Stimulated activated CD4-positive, alpha-beta T cell treated with anti-CD3 and anti-CD28 coated beads, Interleukin-2, amount 100 ng/mL, for 48 hours (primary cell): ENCODE measurements around the gene ANKFY1.
"Not testable (repeated sequence)": the region's sequence is repeated elsewhere in the genome, so short reads cannot be mapped to it uniquely, and the experiment has no call there.

Experiments
- DNase-seq, 2 donors: peaks; one replicate each; pipeline ENCODE4 v3.0.0-alpha.2; 2020

The ANKFY1 gene

DNA sequence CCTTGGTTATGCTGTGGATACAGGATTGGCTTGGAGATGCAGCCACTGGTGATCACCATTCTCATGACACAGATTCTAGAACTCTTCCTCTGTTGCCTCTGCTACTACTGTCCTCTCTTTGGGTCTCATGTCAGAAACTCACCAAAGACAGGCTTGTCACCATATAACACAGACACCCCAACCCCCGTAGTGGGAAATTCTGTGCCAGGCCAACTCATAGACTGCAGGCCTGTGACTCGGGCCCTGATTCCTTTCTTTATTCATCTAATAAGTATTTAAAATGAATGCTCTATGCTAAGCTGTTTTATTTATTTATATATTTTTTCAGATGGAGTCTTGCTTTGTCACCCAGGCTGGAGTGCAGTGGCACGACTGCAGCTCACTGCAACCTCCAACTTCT lies 111.3 kb downstream of the ANKFY1 start:
- DNase-seq: no peak

DNA sequence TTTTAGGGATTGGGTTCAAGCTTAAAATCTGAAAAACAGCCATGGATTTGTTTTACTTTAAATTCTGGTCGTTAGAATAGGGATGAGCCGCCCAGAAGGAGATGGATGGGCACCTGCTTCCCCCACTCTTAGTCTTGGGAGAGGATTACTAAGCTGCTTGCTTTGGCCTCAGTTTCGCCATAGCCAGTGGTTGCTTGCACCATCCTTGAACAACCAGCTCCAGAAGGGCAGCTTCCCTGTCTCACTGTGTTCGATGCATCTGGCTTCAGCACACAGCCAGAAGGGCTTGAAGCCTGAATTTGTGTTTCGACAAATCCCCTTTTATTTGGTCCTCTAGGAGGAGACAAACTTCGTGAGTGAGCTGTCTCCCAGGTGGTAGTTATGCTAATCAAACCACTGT lies 113.7 kb downstream of the ANKFY1 start:
- no peak for DNase-seq

DNA sequence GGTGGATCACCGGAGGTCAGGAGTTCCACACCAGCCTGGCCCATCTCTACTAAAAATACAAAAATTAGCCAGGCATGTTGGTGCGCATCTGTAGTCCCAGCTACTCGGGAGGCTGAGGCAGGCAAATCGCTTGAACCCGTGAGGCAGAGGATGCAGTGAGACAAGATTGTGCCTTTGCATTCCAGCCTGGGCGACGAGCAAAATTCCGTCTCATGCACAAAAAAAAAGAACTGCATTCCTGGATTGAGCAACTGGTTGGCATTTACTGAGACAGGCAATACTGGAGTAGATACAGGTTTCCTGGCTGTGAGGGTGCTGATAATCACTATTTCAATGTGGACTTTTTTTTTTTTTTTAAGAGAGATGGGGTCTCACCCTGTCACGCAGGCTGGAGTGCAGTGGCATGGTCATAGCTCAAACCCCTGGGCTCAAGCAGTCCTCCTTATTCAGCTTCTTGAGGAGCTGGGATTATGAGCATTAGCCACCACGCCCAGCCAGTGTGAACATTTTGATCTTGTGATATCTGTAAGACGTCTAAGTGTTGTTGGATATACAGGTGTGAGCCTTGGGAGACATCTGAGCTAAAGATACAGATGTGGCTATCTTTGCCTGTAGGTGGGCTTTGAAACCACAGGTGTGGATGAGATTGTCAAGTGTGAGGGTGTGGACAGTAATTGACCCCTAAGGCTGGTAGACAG lies 115.0 kb downstream of the ANKFY1 start:
- no peak for DNase-seq

GRCh38 chr17:4147751-4148310 lies 115.9 kb downstream of the ANKFY1 start:
- DNase-seq: no peak

DNA sequence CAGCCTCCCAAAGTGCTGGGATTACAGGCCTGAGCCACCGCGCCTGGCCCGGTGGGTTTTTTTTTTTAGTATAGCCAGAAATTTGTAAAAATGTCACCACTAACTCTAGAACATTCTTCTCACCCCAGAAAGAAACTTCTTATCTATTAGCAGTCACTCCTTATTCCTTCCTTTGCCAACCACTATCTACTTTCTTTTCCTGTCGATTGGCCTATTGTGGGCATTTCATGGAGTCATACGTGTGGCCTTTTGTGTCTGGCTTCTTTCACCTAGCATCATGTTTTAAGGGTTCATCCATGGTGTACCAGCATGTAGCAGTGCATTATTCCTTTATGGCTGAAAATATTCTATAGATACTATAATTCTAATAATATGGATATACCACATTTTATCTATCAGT lies 117.1 kb downstream of the ANKFY1 start:
- DNase-seq: no peak

GRCh38 chr17:4144422-4144747 lies 119.4 kb downstream of the ANKFY1 start:
- no peak for DNase-seq

GRCh38 chr17:4143563-4144421 lies 120.0 kb downstream of the ANKFY1 start:
- peak; percentile 80 to 85 for DNase-seq

DNA sequence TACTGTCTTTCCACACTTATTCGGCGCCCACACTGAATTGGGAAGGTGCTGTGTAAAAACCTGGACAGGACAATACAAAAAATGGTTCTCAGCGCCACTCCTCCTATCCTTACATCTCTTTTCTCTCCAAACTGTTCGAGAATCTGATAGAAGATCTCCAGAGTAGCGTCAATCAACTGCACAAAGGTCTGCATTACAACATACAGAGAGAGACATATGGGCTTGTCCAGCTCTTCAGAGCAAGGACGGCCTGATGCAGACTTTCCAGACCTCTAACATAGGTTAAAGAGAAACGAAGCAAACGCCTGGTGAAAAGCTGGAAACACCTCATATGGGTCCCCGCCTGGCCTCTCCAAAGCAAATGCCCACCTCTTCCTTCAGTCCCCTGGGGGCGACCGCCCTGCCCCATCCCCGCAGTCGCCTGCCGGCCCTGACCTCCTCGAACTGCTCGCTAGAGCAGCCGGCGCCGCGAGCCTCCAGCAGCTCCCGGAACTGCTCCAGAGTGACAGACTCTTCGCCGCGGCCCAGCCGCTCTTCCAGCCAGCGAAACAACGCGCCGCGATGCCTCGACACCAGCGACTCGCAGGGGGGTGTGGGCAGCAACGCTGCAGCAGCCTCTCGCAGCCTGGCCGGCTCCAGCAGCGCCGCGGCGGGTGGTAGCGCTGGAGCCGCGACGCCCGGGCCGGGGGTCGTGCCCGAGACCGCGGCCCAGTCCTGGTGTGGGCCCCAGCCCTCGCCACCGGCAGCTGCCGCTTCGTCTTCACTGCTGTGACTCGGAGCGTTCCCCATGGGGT lies 121.5 kb downstream of the ANKFY1 start:
- DNase-seq: peak in 1 of 2 donors; percentile 23

- no peak for DNase-seq
These were observed 123.7 kb downstream of the ANKFY1 start for GRCh38 chr17:4140125-4140524.

DNA sequence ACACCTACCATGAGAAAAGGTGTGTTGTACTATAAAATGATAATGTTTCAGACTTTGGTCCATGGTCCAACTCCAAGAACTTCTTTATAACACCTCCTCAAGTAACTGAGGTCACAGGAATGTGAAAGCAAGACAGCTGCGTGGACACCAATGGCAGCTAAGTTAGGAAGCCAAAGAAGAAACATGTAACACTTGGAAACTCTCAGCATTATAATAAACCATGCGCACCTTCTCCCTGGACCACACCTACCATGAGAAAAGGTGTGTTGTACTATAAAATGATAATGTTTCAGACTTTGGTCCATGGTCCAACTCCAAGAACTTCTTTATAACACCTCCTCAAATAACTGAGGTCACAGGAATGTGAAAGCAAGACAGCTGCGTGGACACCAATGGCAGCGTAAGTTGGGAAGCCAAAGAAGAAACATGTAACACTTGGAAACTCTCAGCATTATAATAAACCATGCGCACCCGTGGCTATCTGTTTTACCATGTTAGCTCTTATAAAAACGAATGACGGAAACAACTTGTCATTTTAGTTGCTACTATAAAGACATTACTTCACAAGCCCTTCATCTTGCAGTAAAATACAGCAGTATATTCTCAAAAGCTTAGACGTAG lies 124.8 kb downstream of the ANKFY1 start:
- DNase-seq: not testable (repeated sequence)

DNA sequence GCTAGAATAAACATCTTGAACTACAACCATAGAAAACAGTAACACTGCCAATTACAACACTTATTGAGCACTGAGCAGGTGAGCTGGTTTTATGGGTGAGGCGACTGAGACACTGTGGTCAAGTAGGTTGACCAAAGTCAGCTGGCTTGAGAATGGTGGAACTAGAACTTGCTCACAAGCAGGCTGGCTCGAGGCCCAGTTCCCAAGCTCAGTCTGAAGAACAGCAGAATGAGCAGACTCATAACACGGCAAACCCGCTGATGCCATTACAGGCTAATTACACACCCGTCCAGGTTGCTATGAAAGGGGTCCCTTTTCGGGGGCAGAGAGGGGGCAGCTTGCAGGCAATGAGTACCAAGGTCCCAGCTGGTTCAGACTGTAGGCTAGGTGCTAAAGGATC lies 127.4 kb downstream of the ANKFY1 start:
- DNase-seq: no peak

- DNase-seq: no peak
These were observed 128.3 kb downstream of the ANKFY1 start for GRCh38 chr17:4135489-4135888.

- no peak for DNase-seq
These were observed 129.1 kb downstream of the ANKFY1 start for GRCh38 chr17:4134721-4135120.

DNA sequence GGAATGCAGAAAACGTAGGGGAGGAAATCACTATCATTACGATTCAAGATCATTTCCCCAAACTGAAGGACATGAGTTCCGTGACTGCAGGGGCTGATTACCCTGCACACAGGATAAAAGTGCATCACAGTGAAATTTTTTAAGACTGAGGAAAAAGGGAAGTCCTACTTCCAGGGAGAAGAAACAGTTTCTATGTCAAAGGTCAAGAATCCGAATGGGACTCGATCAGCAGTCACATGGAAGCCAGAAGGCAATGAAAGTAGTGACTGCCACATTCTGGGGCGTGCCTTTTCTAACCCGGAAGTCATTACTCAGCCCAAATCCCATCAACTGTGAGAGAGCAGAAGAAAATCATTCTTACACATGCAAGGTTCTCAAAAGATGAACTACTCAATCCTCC lies 133.1 kb downstream of the ANKFY1 start:
- no peak for DNase-seq

DNA sequence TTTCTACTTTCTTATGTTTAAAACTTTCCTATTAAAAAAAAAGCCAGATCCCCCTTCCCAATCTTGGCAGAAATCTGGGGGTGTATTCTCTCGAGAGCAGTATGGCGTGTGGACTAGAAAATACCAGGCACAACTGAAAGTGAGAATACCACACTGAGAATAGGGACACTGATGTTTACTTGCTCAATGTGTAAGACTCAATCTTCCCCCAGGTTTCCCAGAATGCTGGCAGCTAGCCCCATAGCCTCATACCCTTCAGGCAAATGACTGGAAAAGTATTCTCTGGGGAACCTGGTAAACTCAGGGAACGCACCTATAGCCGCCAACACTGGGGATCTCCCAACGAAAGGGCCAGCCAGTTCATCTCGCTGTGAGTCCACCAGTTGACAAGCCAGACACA lies 136.2 kb downstream of the ANKFY1 start:
- no peak for DNase-seq

DNA sequence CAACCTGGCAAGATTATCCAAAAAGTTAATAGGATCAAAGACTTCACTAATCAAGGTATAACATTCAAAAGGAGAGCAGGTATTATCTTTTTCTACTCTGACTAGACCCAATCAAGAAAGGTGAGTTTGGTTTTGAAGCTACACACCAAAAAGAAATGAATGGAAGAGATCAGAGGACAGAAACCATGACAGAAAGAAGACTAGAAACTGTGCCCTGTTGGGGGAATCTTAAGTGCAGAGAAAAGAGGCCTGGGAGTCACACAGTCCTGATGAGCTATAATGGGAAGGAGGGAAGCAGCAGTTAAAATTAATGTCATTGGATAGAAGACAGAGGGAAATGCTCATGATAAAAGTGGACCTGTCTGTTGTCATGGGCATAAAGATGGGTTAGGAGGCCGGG lies 138.2 kb downstream of the ANKFY1 start:
- no peak for DNase-seq

- no peak for DNase-seq
These were observed 138.8 kb downstream of the ANKFY1 start for GRCh38 chr17:4124999-4125398.

- no peak for DNase-seq
These were observed 143.4 kb downstream of the ANKFY1 start for GRCh38 chr17:4120332-4120731.

DNA sequence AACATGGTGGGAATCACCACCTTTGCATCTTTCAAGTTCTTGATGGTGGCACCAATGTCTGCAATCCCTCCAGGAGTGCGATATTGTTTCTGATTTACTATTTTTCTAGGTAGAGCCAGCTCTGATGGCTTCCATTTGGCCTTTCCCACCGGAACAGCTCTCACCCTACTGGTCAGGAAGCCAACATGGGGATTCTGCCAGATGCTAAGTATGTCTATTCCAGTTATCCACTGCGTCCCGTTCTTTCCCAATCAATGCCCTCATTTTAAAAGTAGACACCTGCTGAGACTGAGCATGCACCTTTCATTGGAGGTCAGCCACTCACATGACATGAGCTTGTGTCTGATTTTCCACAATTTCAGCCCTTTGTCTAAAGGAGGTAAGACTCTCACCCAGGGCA lies 144.5 kb downstream of the ANKFY1 start:
- no peak for DNase-seq

GRCh38 chr17:4118015-4118743 lies 145.6 kb downstream of the ANKFY1 start:
- DNase-seq: no peak

DNA sequence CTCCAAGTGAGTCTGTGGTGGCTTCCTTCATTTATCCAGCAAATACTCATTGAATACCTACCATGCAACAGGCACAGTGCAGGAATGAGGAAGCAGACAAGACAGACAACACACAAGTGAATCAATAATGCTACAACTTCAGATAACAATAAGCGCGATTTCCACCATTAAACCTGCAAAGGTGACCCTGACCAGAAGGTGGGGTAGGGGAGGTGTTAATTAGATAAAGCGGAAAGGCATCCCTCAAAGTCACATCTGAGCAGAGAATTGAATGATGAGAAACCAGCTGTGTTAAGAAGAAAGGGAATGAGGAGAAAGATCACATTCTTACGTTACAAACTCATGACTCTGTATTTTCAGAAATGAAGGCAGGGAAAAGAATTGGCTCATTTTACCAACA lies 147.3 kb downstream of the ANKFY1 start:
- no peak for DNase-seq
